Eye (tissue), 1 donor: ENCODE results near the gene COL15A1.
A peak's percentile ranks its signal among the peaks of the same experiment; 100 is the strongest.

Experiments used
- DNase-seq: peaks from one replicate; pipeline ENCODE4 v3.0.0-alpha.2; 2015

Gene COL15A1

DNA sequence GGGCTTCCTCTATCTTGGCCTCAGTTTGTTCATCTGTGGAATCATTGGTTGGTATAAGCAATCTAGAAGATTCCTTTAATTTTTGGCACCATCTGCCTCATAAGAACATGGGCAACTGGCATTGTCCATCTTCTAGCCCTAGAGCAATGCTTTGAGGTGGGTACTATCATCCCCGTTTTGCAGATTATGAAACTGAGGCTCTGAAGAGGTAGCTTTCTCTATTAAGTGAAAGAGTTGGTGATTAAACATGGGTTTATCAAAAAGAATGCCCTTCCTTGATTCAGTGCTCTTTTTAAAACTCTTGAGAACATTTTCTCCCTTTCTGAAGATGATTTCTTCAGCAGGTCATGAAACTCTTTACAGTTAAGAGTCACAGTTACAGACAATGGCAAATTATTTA, 118.8 kb downstream of the COL15A1 start:
- no peak for DNase-seq

DNA sequence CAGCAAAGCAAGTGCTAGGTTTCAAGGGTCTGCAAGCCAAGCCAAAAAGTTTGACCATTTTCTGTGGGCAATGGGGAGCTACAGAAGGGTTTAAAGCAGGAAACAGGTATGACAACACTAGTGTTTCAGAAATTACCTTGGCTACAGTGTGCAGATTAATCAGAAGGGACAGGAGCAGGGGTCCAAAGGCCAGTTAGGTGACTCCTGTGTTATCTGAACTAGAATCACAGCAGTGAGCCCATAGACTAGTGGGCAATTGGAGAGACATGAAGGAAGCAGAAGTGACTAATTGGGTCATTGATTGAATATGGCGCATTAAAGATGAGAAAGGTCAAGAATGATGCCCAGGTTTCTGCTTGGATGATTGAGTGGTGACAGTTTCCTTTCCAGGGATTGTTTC, 119.8 kb downstream of the COL15A1 start:
- DNase-seq: no peak

DNA sequence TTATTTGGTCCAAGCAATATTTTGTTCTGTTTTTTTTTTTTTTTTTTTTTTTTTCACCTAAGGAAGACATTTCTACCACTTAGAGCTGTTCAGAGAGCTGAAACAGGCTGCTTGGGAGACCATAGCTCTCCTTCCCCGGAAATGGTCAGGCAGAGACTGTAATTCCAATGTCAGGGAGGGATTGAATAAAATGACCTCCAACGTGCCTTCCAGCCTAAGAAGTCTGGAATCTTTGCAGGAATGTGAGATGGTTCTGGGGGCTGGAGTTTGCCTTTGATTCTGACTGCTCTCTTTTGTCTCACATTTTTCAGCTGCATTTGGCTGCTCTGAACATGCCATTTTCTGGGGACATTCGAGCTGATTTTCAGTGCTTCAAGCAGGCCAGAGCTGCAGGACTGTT, 122.9 kb downstream of the COL15A1 start:
- no peak for DNase-seq

DNA sequence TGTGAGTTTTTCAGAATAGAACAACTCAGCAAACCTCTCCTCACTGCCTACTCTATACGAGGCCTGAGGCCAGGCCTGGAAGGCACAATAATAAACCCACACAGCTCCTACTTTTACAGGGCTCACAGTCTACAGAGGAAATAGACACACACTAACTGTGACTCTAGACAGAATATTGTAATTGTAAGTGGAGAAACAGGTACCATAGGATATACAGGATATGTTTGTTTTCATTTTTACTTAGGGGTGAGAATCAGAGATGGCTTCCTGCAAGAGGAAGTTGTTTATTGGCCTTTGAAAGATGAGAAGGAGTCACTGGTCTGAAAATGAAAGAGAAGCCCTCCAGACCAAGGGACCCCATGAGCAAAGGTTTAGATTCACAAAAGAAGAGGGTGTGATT, 125.4 kb downstream of the COL15A1 start:
- DNase-seq: no peak

DNA sequence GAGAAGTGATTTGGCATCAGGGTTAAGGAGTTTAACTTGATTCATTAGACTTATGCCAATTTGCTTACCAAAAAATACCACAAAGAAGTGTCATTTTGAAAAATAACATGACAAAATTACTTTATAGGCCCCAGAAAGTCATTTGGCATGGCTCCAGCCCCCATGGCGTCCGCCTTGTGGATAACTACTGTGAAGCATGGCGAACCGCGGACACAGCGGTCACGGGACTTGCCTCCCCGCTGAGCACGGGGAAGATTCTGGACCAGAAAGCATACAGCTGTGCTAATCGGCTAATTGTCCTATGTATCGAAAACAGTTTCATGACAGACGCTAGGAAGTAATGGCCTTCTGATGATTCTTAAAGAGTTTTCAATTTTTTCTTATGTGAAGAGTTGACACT, 125.8 kb downstream of the COL15A1 start:
- DNase-seq: peak; percentile 52

DNA sequence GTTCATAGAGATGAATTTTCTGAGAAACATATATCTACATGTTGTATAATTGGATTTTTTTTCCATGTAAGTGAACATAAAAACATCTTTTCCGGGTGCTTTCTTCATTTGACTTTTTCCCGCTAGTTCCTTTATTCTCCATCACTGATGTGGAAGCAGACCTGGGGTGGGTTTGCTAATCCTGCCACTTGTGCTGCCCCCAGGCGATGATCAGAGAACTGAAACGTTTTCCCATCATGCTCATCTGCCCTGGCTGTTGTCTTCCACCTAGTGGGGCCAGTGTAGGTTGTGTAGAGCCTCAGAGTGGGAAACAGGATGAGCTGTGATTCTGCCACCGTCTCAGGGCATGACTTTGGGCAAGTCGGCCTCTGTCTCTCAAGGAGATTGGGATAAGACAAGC, 127.0 kb downstream of the COL15A1 start:
- DNase-seq: peak; percentile 76

DNA sequence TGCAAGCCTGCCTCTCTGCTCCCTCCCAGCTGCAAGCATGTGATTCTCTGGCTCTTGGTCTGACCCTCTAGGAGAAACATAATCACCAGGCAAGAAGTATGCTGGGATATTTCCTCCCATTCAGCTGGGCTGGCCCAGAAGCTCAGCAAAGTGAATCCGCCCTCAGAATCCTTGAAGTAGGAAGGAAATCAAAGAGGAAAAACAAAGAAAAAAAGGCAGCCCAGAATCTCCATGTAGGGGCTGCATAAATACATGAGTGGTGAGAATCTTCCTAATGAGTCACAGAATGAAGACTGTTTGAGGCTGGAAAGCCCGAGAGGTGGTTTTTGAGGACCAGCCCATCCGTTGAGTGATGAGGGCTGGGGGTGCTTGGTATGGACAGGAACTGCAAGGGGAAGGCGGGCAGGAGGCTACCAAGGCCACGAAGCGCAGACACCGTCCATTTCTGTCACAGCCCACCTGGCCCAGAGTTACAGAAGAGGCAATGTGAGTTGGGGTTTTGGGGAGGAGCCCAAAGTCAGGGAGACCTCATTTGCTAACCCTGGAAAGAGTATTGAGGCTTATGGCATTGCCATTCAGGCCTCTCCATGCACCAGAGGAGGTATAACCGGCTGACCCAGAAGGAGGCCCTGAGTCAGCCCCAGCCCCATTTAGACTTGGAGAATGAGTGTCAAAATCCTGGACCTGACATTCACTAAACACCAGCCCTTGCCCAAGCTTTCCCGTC, 127.8 kb downstream of the COL15A1 start:
- DNase-seq: peak; percentile 17

DNA sequence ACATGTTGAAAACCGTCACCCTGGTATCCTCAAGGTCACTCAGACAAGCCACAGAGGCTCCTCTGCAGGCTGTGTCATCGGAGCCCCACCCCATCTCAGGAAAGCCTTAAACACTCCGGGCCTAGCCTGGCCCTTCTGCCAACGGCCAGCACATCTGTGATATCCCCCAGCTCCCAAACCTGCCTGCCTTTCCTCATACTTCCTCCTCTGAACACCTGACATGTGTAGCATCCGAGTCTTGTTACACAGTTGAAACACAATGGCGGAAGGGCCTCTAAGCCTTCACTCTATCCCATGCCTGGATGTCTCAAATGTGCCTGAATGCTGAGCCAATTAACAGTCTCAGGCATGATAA, 128.3 kb downstream of the COL15A1 start:
- no peak for DNase-seq

DNA sequence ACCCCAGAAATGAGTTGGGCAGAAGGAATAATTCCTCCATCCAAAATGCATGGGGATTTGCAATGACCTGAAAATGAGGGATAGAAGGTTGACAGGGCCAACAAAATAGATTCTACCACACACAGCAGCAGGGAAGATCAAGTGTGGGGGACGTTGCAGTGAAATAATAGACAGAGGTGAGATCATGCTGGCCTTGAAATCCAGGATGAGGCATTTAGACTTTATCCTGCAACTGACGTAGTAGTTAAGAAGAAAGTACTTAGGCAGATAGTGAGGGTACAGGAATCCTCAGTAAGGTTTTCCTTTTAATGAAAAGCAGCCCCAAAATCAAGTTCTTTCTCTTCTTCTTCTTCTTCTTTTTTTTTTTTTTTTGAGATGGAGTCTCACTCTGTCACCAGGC, 129.6 kb downstream of the COL15A1 start:
- no peak for DNase-seq

DNA sequence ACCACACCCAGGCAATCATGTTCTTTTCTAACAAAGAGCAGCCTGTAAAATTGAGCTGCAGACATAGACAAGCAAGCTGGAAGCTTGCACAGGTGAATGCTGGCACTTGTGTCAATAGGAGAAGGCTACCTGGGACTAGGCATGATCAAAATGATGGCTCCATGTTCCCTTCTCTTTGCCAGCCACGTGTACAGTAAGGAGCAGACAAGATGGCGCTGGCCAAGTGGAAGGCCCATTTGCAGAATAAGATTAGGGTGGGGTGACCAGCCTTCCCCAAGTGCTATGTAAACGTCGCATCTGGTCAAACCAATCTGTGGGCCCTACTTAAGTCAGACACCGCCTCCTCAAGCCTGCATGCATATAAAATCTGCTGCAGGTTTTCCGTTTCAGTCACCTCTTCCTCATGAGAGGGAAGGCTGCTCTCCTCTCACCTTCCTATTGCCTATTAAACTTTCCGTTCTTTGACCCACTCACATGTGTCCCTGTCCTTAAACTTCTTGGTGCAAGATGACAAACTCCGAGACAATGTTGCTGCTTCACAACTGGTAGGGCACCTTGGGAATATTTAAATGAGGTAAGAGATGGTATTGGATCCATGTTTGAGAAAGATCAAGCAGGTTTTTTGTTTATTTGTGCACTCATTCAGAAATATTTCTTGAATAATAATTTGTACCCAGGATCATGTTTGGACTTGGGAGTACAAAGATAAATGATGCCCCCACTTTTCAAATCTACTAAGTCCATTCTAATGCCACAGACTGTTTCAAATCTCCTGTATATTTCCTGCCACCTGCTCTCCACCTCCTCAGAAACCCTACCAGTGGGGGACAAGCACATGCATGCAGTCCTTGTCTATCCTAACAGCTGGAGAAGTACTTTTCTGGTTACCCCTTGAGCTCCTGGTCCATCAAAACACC, 130.5 kb downstream of the COL15A1 start:
- no peak for DNase-seq

DNA sequence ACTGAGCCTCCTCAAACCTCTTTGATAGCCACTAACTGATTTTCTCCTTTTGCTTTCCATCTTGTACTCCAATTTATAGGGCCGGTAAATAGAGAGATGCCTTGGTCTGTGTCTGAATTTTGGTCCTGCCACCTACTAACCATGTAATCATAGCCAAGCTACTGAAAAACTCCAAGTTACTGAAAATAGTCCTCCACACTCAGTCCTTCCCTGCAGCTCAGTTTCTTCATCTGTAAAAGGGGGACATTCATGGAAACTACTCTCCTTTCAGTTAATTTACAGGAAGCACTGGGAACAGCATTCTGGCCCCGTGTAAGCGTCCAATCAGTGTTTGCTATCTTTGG, 131.2 kb downstream of the COL15A1 start:
- no peak for DNase-seq

DNA sequence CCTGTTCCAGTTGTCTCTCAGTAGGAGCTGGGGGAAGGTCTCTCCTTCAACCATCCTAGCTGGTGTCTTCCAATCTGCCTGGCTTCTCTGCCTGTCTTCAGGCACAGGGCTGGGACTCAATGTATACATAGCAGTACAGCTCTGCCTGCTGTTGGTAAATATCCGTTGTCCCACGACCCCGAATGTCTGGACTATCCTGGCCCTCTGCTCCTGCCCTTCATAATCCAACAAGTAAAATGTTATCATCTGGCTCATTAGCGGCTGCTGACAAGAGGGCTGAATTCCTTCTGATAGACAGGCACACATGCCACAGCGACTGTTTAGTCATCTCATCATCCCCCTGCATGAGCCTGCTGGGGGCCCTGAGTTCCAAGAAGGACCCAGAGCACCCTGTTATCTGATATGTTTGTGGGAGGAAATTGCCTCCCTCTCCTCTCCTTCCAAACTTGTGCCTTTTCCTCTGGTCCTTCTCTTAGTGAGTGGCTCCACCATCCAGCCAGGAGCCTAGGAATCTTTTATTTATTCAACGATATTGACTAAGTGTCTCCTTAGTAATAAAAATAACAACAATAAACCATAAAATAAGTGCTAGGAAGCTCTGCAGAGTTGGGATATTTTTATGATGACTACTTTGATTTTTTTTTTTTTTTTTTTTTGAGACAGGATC, 131.7 kb downstream of the COL15A1 start:
- DNase-seq: no peak

DNA sequence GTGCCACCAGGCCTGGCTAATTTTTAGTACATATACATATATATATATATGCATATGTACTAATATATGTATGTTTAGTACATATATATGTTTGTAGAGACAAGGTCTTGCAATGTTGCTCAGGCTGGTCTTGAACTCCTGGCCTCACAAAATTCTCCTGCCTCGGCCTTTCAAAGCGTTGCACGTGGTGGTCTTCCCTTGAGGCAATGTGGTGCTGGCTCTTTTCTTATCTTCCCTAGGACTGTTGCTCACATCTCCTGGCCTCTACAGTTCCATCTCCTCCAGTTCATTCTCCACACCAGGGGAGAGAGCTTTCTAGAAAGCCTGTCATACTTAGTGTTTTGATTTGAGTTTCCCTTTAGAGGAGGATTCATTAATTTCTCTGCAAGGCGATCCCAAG, 132.3 kb downstream of the COL15A1 start:
- DNase-seq: no peak

DNA sequence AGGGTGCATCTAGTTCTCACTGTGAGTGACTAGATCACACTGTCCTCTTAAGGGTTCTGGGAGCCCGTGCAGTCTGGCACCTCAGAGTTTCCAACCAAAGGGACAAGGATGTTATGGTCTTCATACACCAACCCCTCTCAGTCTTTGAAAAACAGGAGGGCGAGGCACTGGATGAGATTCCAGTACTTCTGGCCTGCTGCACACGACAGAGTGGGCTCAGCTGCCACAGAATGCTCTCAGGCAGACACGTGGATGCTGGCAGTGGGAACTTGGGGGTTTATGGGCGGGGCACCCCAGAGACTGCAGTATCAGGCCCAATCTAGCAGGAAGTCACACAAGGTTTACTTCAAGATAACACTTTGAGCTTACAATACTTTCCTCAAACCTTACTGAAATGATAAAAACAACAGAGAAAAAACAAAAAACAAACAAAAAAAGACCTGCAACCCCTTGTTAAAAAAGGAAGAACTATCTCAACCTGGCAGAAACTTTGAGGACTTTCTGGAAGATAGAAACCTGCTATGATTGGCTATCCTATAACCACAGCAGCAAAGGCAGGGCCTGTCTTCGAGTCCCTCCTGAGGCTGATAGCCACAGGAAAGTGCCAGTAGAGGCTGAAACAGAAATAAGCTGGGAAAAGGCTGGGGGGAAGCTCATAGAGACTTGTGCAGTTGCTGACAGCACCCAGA, 132.9 kb downstream of the COL15A1 start:
- DNase-seq: no peak

DNA sequence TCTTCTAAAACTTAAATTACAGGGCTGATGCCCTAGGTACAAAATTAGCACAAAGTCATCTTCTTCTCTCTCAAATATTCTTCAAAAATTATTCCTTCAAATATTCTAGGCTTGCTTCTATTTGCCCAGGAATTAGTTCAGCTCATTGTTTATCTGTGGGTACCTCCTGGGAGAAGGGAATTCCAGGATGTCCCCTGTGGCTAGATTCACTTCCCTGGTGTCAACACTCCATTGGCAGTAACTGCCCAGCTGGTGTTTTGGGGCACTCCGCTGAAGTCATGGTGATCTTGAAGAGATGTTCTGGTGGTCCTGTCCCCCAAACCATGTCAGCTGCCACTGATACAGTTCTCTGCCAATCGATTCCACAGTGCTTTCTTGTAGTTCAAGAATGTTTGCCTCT, 135.0 kb downstream of the COL15A1 start:
- DNase-seq: no peak

DNA sequence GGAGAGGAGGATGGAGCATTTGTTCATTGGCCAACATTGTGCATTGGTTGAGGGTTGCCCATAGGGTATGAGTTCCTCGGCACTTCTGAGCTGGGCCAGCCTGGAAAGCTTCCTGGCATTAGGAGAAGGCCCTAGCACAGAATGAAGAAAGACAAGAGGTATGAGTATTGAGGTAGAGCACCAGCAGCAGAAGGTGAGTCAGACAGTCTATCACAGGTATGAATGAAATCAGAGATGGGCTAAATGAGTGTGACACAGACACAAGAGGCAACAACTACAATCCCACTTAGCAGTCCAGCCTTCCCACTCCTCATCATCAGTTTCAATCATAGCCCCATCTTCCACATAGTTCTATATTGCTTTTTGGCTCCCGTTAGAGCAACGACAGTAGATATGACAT, 135.8 kb downstream of the COL15A1 start:
- DNase-seq: no peak

DNA sequence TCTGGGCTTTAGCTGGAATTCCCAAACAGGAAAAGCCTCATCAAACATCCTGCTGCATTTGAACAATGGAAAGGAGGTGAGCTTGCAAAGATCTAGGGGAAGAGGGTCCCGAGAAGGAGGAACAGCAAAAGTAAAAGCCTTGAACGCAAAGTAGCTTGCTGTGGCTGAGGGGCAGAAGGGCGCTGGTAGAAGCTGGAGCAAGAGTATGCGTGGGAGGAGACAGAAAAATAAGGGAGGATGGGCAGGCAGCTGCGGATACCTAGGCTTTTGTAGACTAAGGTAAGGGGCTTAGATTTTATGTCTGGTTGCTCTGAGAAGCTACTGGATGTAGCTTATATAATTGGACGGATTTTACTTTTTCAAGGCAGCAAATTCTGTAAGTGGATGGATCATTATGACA, 139.3 kb downstream of the COL15A1 start:
- DNase-seq: no peak

DNA sequence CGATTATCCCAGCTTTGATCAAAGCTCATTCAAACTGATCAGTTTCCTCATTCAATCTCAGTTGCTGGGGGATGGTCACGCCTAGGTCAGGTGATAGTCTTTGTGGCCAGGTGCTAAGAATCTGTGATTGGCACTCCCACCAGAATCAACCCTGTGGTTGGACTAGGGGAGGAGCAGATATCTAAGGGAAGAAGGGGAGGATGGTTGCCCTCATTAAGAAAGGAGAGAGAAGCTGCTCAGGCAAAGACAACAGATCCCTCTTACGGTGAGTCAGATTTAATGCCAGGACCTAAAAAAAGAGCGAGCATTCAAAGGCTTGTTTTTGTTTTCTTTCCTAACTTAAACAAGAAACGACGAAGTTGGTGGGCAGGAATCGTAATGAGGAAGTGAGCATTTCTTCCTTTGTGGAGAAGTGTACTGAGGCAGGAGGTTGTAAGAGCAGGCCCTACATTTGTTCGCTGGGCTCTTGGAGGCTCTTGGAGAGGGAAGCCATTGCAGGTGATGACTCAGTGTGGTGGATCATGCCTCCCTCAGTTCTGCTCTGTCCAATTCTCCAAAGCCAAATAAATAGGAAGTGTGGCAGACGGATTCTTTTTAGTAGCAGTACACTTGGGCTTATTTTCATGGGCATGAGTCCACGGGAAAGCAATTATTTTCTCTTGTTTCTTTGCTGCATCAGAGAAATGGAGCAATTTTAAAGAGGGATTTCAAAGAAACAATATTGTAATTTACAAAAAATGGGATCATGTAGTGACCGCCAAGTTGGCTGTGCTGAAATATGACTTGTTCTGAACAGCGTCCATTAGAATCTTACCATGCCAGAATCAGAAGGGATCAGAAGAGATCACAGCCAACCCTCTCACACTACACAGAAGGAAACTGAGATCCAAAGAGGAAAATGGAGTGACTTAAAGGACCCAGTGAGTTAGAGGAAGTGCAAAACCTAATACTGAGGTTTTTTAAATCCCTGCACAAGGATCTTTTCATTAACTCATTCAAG, 142.5 kb downstream of the COL15A1 start:
- no peak for DNase-seq

DNA sequence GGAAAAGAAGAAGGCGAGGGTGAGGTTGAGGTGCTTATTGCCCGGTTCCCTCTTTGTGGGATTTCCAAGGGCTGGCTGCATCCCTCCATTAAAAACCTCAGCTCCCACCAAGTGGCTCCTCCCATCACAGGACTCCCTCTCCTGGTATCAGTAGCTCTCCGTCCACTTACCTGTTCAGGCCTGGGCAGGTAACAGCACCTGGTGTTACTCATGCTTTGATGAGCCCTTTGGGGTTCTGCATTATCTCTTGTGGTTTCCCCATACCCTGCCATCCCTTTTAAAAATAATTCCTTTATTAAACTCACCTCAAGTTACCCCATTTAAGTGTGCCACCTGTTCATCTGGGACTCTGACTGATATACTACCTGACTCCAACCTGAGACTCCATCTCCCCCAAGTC, 143.8 kb downstream of the COL15A1 start:
- no peak for DNase-seq

DNA sequence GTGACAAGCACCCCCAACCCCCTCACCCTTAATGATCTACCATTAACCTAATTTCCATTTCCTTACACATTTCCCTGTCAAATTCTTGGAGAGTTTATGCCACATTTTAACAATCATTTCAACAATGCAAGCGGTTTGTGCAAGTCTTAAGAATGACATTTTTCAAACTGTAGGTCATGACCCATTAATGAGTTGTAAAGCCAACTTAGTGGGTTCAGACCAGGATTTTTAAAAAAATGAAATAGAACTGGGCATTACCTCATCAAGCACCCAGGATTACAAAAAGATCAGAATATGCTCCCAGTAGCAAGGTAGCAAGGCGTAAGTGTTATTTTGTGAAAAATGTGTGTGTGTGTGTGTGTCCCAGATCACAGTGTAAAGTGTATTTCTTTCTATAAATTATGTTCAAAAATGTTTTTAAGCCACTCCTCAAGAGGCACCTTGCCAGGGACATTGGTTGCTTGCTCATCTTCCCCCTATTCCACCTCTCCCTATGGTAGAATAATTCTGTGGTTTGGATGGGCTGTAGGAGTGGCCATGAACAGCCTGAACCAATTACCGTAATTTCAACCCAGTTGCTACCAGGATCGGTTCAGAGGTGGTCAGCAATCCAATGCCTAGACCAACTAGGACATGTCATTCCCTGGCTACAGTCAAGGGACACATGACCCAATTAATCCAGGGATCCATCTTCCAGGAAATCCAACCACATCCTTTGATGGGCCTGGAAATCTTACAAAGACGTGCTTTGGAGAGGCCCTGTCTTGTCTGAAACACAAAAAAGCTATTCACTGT, 146.8 kb downstream of the COL15A1 start:
- DNase-seq: no peak
